Stomach (tissue), 9 donors: ENCODE results near the gene DLG2. TPM values are rescaled to one million over a fixed set of nuclear protein-coding genes. Genes with fewer than 3 reads are reported as not detected.

Experiments
- DNase-seq, 2 donors: peaks; one replicate each; pipeline versions ENCODE4 v3.0.0 to v3.0.0-alpha.2; 2013 to 2019
- H3K27ac ChIP-seq, 5 donors: fragments of 200-600 bp in 4 of 5; sonication (generic) in 4 of 5; one replicate each; pipeline ENCODE4 v1.5.1; 2013 to 2019; ENCODE audit warnings: mild to moderate bottlenecking in 1 of 5, moderate library complexity in 1 of 5
- H3K27me3 ChIP-seq, 3 donors: fragments of 200-600 bp; sonication (generic); one replicate each; pipeline ENCODE4 v1.5.1; 2017 to 2019; ENCODE audit warnings: mixed run types in 1 of 3
- H3K36me3 ChIP-seq, 4 donors: fragments of 200-600 bp; sonication (generic); 1 replicate in 3 of 4; 2 replicates in 1 of 4; pipeline ENCODE4 v1.5.1; 2016 to 2019
- H3K4me1 ChIP-seq, 4 donors: fragments of 200-600 bp; sonication (generic); one replicate each; pipeline ENCODE4 v1.5.1; 2016 to 2019
- H3K4me3 ChIP-seq, 4 donors: fragments of 200-600 bp; sonication (generic) in 3 of 4; one replicate each; pipeline ENCODE4 v1.5.1; 2016 to 2019; ENCODE audit warnings: mild to moderate bottlenecking in 1 of 4
- H3K9me3 ChIP-seq, 4 donors: fragments of 200-600 bp; sonication (generic); one replicate each; pipeline ENCODE4 v1.5.1; 2016 to 2019
- EP300 ChIP-seq: sonication (generic); formaldehyde crosslinking; IDR thresholded peaks from one replicate; pipeline ENCODE4 v1.6.1; 2017; ENCODE audit warnings: antibody characterized with exemption
- POLR2A ChIP-seq, 4 donors: fragments of 450-650 bp; IDR thresholded peaks; one replicate each; pipeline ENCODE4 v1.6.1; 2016; ENCODE audit warnings: antibody characterized with exemption in 4 of 4, control low read depth in 2 of 4, mild to moderate bottlenecking in 1 of 4, moderate library complexity in 1 of 4
- POLR2AphosphoS5 ChIP-seq, 3 donors: sonication (generic); formaldehyde crosslinking; IDR thresholded peaks; one replicate each; pipeline ENCODE4 v1.6.1; 2016; ENCODE audit warnings: antibody characterized with exemption in 3 of 3
- WGBS, 5 donors: extraction: QIAGEN DNeasy Blood & Tissue Kit in 3 of 5; methylation state at CpG; one replicate each; pipeline versions ENCODE4 v1.1.5 to v1.1.7; 2013 to 2018; 5-methylcytosine and 5-hydroxymethylcytosine counted together
- intact Hi-C: fragments of 100-400 bp; cut with DNase I; formaldehyde crosslinking; loops from one replicate; pipeline ENCODE4 v1.15.1; 2023; ENCODE audit warnings: low total_unique reads
- polyA plus RNA-seq, 3 donors: library from polyadenylated mRNA; stranded (reverse); fragments of 200-250 nt; gene quantifications; one replicate each; pipeline ENCODE4 v1.2.3, GENCODE V29; 2013
- total RNA-seq, 5 donors: library from RNA; depleted of rRNA; stranded (reverse); fragments of >200 nt; gene quantifications; one replicate each; pipeline versions ENCODE4 v1.1.0 to v1.2.3, GENCODE V29; 2014 to 2016
- TF ChIP-seq, protein P1 (sequence below), 7 experiments: fragments of 450-650 bp in 4 of 7; fragments of 200-600 bp in 3 of 7; sonication (generic) in 3 of 7; IDR thresholded peaks; one replicate each; pipeline ENCODE4 v1.5.1; 2016 to 2019; ENCODE audit warnings: antibody characterized with exemption in 7 of 7, control low read depth in 2 of 7, mild to moderate bottlenecking in 1 of 7
- donor health status: healthy with polysubstance abuse.
- donor health status: Bipolar disorder and iron deficiency.
- donor health status: healthy.

The DLG2 gene
- total and polyA plus RNA-seq, 8 donors, result 1.3 to 19.1 (median 3.5) TPM

DNA sequence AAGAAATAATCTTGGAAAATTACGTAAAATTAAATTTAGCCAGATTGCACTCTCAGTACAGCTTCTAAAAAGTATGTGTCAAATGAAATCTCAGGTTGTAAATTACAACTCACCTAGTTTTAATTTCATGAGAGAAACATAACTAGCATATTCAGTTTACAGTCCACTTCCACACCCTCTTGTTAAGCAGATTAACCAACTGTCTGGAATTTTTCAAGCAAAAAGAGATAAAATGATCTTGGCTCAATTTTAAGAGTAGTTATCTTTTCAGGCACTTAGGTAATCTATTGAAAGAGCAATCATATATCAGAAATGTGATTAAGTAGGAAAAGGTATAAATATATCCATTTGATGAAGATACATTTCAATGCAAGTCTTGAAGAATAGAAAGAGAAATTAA lies 1412.6 kb downstream of the DLG2 start:
- TF ChIP-seq, protein P1, sequence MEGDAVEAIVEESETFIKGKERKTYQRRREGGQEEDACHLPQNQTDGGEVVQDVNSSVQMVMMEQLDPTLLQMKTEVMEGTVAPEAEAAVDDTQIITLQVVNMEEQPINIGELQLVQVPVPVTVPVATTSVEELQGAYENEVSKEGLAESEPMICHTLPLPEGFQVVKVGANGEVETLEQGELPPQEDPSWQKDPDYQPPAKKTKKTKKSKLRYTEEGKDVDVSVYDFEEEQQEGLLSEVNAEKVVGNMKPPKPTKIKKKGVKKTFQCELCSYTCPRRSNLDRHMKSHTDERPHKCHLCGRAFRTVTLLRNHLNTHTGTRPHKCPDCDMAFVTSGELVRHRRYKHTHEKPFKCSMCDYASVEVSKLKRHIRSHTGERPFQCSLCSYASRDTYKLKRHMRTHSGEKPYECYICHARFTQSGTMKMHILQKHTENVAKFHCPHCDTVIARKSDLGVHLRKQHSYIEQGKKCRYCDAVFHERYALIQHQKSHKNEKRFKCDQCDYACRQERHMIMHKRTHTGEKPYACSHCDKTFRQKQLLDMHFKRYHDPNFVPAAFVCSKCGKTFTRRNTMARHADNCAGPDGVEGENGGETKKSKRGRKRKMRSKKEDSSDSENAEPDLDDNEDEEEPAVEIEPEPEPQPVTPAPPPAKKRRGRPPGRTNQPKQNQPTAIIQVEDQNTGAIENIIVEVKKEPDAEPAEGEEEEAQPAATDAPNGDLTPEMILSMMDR (IDR thresholded peaks at IDR 0.05), result no peak
- TF ChIP-seq POLR2A (IDR thresholded peaks at IDR 0.05) (no peak), POLR2AphosphoS5 (IDR thresholded peaks at IDR 0.05) (no peak), EP300 (no peak)
- H3K4me1 ChIP-seq, result no peaks in the 10 kb centered on the region
- no peaks in the 10 kb centered on the region for H3K9me3 ChIP-seq
- no peak for DNase-seq
- no peaks in the 10 kb centered on the region for H3K27me3 ChIP-seq
- intact Hi-C loops, result no loop called here
- WGBS, 5 donors, result 90 to 98% (median 97%) methylated on average over 1 of the region's 1 CpG
- no peaks in the 10 kb centered on the region for H3K36me3 ChIP-seq
- H3K27ac ChIP-seq, result no peak overlapping the region
- no peak overlapping the region for H3K4me3 ChIP-seq

DNA sequence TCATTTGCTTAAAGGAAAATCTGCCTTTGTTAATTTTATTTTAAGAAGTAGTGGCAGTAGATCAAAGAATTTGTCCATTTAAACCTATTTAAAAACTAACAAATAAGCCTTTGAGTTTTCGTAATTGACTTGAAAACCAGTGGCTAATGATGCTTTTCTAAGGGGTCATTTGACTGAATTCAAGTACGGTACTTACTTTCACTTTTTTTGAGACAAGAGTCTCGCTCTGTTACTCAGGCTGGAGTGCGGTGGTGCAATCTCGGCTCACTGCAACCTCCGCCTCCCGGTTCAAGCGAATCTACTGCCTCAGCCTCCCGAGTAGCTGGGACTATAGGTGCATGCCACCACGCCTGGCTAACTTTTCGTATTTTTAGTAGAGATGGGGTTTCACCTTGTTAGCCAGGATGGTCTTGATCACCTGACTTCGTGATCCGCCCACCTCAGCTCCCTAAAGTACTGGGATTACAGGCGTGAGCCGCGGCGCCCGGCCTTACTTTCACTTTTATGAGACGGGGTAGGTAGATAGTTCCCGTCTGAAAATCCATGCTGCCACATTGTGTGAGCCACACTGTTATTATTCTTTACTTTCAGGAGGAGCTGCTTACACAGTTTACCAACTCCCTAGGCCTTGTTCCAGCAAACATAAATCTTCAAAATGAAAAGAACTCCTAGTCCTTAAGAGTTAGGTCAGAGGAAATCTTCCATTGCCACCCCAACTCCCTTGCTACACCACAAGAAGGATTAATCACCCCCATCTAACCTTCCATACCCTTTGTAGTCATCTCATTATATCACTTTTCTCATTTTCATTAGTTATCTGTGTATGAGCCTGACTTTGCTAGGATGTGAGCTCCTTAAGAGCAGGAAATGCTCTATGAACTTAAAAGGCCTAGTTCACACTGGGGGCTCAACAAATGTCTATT lies 1414.4 kb downstream of the DLG2 start:
- DNase-seq, result no peak
- Histone ChIP-seq H3K4me3 (no peak overlapping the region), H3K9me3 (no peaks in the 10 kb centered on the region), H3K4me1 (no peaks in the 10 kb centered on the region), H3K36me3 (no peaks in the 10 kb centered on the region), H3K27ac (no peak overlapping the region), H3K27me3 (no peaks in the 10 kb centered on the region)
- WGBS, 5 donors, result 92 to 95% (median 94%) methylated on average over 20 of the region's 20 CpGs
- no peak for TF ChIP-seq POLR2A (IDR thresholded peaks at IDR 0.05)
- TF ChIP-seq EP300, result no peak
- no peak for TF ChIP-seq POLR2AphosphoS5 (IDR thresholded peaks at IDR 0.05)
- TF ChIP-seq, protein P1 (IDR thresholded peaks at IDR 0.05), result no peak
- intact Hi-C loops, result no loop called here

DNA sequence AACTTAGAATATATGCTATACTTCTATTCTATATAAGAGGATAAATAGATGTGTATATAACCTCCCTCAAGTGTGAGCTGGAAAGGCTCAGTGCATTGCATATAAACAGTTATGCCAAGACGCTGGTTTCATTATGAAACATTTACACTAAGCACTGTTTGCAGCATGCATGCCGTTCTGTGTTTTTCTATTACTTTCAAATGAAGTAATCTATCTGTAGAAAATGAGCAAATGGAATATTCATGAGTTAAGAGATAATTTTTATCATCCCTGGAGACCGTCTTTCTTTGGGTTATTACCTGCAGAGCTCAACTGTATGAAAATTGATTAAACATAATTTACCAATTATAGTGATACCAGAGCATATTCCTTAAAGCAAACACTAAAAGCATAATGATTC lies 1415.2 kb downstream of the DLG2 start:
- WGBS, 5 donors, result 61 to 75% (median 73%) methylated on average over 3 of the region's 3 CpGs
- TF ChIP-seq EP300 (no peak), POLR2A (IDR thresholded peaks at IDR 0.05) (no peak), POLR2AphosphoS5 (IDR thresholded peaks at IDR 0.05) (no peak)
- TF ChIP-seq, protein P1 (IDR thresholded peaks at IDR 0.05), result no peak
- peak in 1 of 2 donors; percentile 12 for DNase-seq
- Histone ChIP-seq H3K36me3 (no peaks in the 10 kb centered on the region), H3K4me3 (no peak overlapping the region), H3K27me3 (no peaks in the 10 kb centered on the region), H3K9me3 (no peaks in the 10 kb centered on the region), H3K4me1 (no peaks in the 10 kb centered on the region), H3K27ac (no peak overlapping the region)
- intact Hi-C loops, result no loop called here

DNA sequence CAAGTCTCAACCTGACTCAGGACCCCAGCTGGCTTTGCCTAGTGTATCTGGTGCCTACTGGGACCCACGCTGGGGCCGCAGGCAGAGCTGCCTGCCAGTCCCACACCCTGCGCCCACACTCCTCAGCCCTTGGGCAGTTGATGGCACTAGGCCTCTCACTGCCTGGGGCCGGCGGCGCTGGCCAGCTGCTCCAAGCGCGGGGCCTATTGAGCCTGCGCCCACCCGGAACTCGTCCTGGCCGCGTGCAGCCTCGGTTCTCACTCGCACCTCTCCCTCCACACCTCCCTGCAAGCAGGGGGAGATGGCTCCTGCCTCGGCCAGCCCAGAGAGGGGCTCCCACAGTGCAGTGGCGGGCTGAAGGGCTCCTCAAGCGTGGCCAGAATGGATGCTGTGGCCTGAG lies 1432.4 kb downstream of the DLG2 start:
- intact Hi-C loops, result no loop called here
- 92 to 97% (median 95%) methylated on average over 10 to 18 of the region's 18 CpGs for WGBS, 5 donors
- no peak overlapping the region for H3K27ac ChIP-seq
- H3K9me3 ChIP-seq, result peaks cover 0 to 11% (median 5%) of the 10 kb centered on the region in 4 donors
- DNase-seq, result no peak
- H3K27me3 ChIP-seq, result no peaks in the 10 kb centered on the region
- no peak overlapping the region for H3K4me3 ChIP-seq
- H3K36me3 ChIP-seq, result no peaks in the 10 kb centered on the region
- TF ChIP-seq, protein P1 (IDR thresholded peaks at IDR 0.05), result no peak
- no peak for TF ChIP-seq POLR2AphosphoS5 (IDR thresholded peaks at IDR 0.05)
- no peak for TF ChIP-seq EP300
- TF ChIP-seq POLR2A (IDR thresholded peaks at IDR 0.05), result no peak
- no peaks in the 10 kb centered on the region for H3K4me1 ChIP-seq
